ENCODE data around the gene MEI4. TPM values are rescaled to one million over a fixed set of nuclear protein-coding genes. Genes with fewer than 3 reads are reported as not detected.
"Not testable (repeated sequence)": the region's sequence is repeated elsewhere in the genome, so short reads cannot be mapped to it uniquely, and the experiment has no call there.

MEI4 gene
- total RNA-seq, result not detected
- long read RNA-seq, result 0 reads

GRCh38 chr6:77652739-77653138 is at the start of gene MEI4:
MEI4 (plus strand) TSS chr6:77653039; CDS start chr6:77690672, 37,633 bp downstream.
- intact Hi-C loops (cut with DNase I), result no loop called here
- no peak for DNase-seq (ENCODE audit: low spot score)

- intact Hi-C loops (cut with DNase I), result no loop called here
- DNase-seq (ENCODE audit: low spot score), result no peak
Measured at GRCh38 chr6:77604476-77604875, 48.4 kb upstream of the MEI4 start.

GRCh38 chr6:77607004-77607403 is 45.8 kb upstream of the MEI4 start:
- no peak for DNase-seq (ENCODE audit: low spot score)
- intact Hi-C loops (cut with DNase I), result no loop called here

GRCh38 chr6:77609106-77609505 is 43.7 kb upstream of the MEI4 start:
- intact Hi-C loops (cut with DNase I), result no loop called here
- DNase-seq (ENCODE audit: low spot score), result no peak

GRCh38 chr6:77619114-77619513 is 33.7 kb upstream of the MEI4 start:
- DNase-seq (ENCODE audit: low spot score), result no peak
- intact Hi-C loops (cut with DNase I), result no loop called here

GRCh38 chr6:77620278-77620882 is 32.5 kb upstream of the MEI4 start:
- DNase-seq (ENCODE audit: low spot score), result no peak
- intact Hi-C loops (cut with DNase I), result no loop called here

GRCh38 chr6:77624515-77624914 is 28.3 kb upstream of the MEI4 start:
- intact Hi-C loops (cut with DNase I), result no loop called here
- DNase-seq (ENCODE audit: low spot score), result no peak

- intact Hi-C loops (cut with DNase I), result no loop called here
- DNase-seq (ENCODE audit: low spot score), result no peak
Measured at GRCh38 chr6:77626426-77626825, 26.4 kb upstream of the MEI4 start.

- no peak for DNase-seq (ENCODE audit: low spot score)
- intact Hi-C loops (cut with DNase I), result no loop called here
Measured at GRCh38 chr6:77630014-77630413, 22.8 kb upstream of the MEI4 start.

GRCh38 chr6:77633471-77633870 is 19.4 kb upstream of the MEI4 start:
- DNase-seq (ENCODE audit: low spot score), result no peak
- intact Hi-C loops (cut with DNase I), result no loop called here

- no peak for DNase-seq (ENCODE audit: low spot score)
- intact Hi-C loops (cut with DNase I), result no loop called here
Measured at GRCh38 chr6:77633993-77634715, 18.7 kb upstream of the MEI4 start.

- intact Hi-C loops (cut with DNase I), result no loop called here
Measured at GRCh38 chr6:77638129-77638830, 14.6 kb upstream of the MEI4 start.

GRCh38 chr6:77644102-77644705 is 8.6 kb upstream of the MEI4 start:
- intact Hi-C loops (cut with DNase I), result no loop called here

More at GRCh38 chr6:77638129-77638830, 14.6 kb upstream of the MEI4 start:
- DNase-seq (ENCODE audit: low spot score), result no peak

GRCh38 chr6:77650098-77650663 is 2.7 kb upstream of the MEI4 start:
- intact Hi-C loops (cut with DNase I), result no loop called here
- no peak for DNase-seq (ENCODE audit: low spot score)

More at GRCh38 chr6:77644102-77644705, 8.6 kb upstream of the MEI4 start:
- no peak for DNase-seq (ENCODE audit: low spot score)

GRCh38 chr6:77653816-77654215 is 977 bp downstream of the MEI4 start:
- no peak for DNase-seq (ENCODE audit: low spot score)
- intact Hi-C loops (cut with DNase I), result no loop called here

GRCh38 chr6:77655035-77655434 is 2.2 kb downstream of the MEI4 start:
- DNase-seq (ENCODE audit: low spot score); intact Hi-C loops (cut with DNase I): not testable (repeated sequence)

- no peak for DNase-seq (ENCODE audit: low spot score)
- intact Hi-C loops (cut with DNase I), result no loop called here
Measured at GRCh38 chr6:77656999-77657764, 4.3 kb downstream of the MEI4 start.

- no peak for DNase-seq (ENCODE audit: low spot score)
Measured at GRCh38 chr6:77666340-77666739, 13.5 kb downstream of the MEI4 start.

GRCh38 chr6:77666846-77667245 is 14.0 kb downstream of the MEI4 start:
- DNase-seq (ENCODE audit: low spot score), result no peak
- intact Hi-C loops (cut with DNase I), result no loop called here

More at GRCh38 chr6:77666340-77666739, 13.5 kb downstream of the MEI4 start:
- intact Hi-C loops (cut with DNase I), result no loop called here

All from cardiac septum (tissue), 1 donor.